ENCODE data around the gene LRRC15.

The LRRC15 gene

DNA sequence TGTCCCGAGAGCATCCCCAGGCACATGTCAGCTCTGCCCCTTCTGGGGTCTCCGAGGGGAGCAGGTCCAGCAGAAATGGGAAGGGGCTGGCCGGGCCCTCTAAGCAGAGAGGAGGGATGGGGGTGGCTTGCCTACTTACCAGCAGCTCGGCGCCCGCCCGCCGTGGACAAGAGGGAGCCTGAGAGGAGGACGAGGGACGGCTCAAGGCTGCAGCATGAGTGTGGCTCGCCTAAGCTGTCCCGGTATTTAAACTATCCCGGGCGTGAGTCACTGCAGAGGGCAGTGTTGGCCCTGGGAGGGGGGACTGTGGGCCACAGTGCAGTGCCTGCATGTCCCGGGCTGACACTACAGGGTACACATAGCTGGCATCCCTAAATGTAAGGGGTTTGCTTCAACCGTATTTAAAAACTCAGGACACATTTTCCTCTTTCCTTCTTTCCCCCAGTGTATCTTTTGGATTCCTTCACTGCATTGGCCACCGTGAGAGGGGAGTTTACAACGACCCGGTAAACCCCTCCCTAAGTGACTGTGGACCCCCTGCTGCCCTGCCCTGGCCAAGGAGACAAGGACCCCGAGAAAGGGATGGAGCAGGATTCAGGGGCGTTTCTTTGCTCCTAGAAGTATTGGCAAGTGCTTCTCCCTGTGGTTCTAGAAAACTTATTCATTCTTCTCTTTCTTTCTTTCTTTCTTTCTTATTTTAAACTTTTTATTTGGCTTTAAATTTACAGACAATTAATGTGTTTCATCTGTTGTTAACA is at the start of gene LRRC15:
TSS of gene LRRC15 (minus strand) at position 222 of the 758 bp plus-strand sequence. CDS start 8,700 bp downstream, outside the sequence.
- no peak for DNase-seq

DNA sequence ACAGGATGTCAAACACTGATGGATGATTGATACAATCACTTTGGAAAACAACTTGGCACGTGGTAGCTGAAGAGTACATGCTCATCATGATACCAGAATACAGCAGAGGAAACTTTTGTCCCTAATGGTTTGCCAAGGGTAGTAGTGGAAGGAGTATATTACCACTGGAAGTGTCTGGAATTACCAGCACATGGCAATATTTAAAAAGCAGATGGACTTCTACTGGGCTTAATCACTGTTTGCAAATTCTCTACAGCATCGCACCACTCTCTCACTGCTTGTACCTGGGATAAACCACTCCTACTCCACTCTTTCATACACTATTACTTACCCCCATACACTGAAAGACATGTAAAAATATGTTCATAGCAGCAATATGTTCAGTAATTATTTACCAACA is 49.1 kb upstream of the LRRC15 start:
- no peak for DNase-seq

DNA sequence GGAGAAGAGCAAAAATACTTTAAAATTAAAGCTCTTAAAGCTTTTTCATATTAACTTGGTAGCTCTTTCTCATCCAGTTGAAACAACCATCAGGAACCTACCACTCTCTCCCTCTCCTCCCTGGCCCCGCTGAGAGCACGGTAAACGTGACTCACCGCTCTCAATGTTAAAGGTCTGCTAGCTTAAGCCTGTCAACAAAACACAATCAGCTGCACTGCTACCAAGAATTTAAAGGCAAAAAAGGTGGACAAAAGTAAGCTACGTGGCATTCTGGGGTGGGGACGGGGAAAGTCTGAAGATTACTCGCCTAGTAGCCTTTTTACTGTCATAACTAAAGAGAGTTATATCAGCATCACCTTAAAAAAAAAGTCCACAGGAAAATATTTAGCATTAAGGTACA is 37.9 kb upstream of the LRRC15 start:
- no peak for DNase-seq

DNA sequence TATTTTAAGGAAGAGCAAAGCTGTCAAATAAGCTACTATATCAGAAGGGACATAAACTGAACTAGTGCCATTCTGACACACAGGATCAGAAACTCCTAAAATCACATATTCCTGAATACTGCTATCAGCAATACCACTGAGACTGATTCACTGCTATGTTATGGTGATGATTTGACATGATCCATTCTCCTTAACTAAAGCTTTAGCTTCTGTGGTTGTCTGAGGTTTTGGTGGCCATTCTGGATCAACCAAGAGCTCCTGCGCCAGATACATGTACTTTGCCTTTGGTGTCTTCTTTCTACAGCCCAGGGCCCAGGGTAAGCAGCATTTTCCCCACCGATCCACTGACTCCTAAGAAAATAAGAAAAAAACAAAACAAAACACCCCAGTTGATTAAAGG is 36.2 kb upstream of the LRRC15 start:
- no peak for DNase-seq

DNA sequence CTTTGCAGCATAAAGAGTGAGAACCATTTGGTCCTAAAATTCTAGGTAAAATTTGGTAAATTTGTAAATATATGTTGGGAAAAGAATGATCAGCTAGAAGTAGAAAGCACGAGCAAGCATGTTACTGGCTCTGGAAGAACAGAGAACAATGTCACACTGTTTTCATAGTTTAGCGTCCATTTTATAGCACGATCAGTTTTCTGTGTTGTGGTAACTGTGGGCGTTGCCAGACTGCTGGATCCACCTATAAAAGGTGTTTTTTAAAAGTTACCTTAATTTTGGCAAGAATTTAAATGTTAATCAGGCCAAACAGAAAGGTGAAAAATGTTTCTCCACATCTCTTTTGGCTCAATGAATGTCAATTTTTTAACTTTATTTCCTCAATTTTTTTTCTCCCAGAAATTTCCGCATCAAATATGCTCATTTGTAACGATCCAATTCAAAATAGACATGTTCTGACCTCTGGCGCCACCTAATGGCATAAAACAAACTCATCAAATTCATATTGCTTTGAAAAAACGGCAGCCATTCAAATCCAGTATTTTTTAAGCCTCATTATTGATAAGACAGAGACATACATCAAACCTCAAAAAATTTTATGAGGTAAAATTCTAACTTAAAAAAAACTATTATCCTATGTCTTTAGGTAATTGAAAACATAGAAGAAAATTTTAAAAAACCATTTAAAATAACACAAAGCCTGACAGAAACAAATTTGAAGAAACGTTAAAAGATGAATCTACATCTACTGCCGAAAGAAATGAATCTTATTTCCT is 35.0 kb upstream of the LRRC15 start:
- DNase-seq, result peak; percentile 21

DNA sequence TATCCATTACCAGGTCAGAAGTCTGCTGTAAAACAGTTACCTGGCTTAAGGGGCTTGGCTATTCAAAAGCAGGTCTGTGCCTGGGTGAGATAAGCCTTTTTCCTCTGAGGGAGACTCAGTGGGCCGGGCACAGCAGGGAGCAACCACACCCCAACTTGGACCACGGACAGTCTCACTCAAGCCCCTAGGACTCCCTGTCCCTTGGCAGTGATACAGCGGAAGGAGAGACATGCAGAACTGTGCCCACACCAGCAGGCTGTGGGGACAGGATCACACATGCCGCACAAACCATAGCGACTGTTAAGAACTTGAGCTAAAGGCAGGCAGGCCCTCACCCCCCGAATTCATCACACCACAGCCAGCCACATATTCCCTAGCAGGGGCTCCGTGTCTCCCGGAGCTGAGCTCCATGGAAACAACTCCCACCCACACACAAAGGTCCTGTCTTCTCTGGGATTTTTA is 32.4 kb upstream of the LRRC15 start:
- no peak for DNase-seq

DNA sequence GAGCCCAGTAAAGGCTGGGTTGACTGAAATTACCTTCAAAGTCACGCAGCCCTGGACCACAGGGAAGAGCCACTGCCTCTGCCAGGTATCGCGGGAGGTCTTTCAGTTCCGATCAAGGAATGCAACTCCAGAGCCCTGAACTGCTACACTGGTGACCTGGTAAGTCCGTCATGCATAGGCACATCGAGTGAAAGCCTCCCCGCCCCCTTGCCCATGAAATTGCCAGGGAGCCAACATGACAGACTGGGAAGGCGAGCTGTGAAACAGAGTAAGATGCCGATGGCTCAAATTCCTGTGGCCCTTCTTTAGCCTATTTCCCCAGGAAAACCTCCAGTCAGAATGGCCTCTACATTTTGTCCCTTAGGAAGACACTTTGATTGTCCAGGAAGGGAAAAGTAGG is 31.8 kb upstream of the LRRC15 start:
- DNase-seq, result no peak

DNA sequence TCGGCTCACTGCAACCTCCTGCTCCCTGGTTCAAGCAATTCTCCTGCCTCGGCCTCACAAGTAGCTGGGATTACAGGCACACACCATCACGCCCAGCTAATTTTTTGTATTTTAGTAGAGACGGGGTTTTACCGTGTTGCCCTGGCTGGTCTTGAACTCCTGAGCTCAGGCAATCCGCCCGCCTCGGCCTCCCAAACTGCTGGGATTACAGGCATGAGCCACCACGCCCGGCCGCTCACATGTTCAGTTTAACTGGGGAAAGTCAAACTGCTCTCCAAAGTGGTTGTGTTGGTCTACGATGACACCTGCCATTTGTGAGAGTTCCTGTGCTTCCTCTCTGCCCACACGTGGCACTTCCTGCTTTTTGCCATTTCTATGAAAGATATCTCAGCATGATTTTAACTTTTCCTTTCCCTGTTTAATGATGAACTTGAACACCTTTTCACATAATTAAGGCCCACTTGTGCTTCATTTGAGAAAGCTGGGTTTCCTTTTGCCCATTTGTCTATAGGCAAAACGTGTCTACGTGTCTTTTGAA is 30.4 kb upstream of the LRRC15 start:
- DNase-seq, result no peak

DNA sequence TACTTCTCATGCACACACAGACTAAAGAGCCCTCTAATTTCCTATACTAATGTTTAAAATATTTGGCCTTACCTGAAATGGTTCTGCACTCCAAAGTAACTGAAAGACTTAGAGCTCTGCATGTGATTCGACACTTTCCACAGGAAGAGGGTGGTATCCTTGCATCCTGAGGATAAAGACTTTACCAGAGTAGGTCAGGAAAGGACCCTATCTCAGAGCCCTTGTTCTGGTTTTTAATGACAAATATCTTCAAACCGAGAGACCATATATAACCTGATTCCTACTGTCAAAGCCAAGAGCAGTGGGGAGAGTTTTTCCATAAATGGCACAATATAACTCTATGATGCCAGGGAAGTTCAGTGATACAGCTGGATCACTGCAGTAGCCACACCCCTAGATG is 29.6 kb upstream of the LRRC15 start, which contains the start of gene GP5:
TSS of gene GP5 (minus strand) at position 101 of the 400 bp plus-strand sequence. CDS start 984 bp downstream, outside the sequence.
- DNase-seq, result no peak

DNA sequence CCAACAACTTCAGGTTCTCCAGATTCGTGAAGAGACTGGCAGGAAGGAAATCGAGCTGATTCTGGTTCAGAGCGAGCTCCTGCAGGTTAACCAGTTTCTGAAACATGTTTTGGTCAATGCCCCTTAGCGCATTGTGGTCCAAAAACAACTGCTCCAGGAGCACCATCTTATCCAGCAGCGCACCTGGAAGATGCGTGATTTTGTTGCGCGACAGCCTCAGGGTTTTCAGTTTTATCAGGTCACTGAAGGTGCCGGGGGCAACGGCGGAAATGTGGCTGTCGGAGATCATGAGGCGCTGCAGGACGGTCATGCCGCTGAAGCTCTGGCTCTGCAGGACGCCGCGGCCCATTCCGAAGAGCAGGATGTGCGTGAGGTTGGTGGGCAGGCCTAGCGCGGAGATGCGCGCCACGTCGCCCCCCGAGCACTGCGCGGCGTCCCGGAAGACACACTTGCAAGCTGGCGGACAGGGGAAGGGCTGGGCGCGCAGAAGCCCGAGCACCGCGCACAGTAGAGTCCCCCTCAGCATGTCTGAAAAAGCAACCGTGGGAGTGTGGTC is 28.3 kb upstream of the LRRC15 start:
- DNase-seq, result no peak

DNA sequence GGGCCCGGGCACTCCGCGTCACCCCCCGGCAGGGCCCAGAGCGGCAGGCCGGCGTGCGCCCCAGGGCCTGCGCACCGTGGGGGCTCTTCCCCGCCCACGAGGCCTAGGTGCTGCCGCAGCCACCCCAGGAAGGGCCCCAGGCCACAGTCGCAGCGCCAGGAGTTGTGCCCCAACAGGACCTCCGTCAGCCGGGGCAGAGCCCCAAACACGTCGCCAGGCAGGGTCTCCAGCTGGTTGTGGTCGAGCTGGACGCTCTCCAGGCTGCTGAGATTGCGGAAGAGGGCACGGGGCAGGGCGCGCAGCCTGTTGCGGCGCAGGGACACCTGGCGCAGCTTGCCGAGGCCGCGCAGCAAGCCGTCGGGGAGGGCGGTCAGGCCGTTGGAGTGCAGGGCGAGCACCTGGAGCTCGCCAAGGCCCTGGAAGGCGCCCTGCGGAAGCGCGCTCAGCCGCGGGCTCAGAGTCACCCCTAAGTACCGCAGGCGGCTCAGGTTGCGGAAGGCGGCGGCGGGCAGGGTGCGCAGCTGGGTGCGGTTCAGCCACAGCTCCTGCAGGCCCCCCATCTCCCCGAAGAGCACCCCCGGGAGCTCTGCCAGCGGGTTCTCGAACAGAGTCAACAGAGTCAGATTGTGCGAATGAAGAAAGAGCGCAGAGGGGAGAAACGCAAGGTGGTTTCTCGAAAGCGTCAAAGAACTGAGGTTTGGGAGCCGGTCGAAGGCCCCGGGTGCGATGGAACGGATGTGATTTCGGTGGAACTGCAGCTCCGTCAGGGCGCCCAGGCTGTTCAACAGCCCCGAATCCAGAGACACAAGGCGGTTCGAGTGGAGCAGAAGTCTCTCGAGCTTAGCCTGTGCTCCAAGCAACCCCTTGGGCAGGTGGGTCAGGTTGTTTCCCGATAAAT is 27.6 kb upstream of the LRRC15 start:
- no peak for DNase-seq

DNA sequence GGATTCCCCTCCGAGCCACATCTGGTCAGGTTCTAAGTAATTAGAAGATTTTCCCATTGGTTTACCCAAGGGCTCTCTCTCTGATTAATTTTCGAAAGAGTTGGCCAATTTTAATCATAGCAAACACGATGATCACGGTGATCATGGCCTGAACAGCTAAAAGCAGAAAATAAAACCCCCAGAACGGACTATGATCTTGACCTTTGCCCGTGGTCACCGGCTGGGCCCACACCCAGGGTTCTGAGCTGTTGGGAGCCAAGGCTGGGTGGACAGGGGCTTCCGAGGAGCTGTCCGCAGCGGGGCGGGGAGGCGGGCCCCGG is 27.0 kb upstream of the LRRC15 start:
- no peak for DNase-seq

DNA sequence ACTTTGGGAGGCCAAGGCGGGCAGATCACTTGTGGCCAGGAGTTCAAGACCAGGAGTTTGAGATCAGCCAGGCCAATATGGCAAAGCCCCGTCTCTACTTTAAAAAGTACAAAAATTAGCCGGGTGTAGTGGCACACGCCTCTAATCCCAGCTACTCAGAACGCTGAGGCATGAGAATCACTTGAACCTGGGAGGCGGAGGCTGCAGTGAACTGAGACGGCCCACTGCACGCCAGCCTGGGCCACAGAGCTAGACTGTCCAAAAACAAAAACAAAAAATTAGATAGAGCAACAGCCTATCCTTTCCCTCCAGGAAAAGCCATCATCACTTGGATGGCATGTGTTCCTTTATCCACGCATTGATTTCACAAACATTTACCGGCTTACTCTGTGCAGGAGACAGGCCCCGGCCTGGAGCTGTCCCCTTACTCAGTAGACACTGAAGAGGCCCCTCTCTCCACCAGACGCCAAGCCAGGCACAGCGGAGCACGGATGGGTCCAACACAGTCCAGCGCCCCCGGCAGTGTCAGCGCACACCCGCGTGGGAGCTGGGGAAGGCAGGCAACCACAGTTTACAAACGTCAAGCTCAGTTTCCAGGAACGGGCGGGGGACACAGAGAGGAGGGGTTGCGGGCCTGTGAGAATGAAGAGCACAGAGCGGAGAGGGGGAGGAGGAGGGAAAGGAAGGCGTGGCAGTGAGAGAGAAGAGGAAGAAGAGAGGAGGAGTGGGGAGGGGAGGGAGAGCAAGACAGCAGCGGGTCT is 26.4 kb upstream of the LRRC15 start:
- no peak for DNase-seq

DNA sequence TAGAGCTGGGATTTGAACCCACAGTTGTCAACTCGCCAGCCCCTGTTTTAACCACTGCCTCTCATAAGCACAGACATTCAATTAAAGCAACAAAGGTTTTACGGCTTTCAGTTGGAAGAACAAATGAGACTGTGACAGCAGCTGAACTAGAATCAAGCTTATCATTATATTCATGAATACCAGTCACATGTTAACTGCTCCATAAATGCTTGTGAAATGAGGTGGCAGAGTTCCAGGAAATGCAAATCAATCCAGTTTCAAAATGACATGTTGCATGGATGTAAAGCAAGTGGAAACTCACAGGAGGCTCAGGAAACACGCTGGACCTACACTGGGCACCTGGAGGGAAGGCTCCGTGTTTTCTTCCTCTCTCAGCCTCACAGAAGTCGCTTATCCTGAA is 25.7 kb upstream of the LRRC15 start:
- DNase-seq, result no peak

DNA sequence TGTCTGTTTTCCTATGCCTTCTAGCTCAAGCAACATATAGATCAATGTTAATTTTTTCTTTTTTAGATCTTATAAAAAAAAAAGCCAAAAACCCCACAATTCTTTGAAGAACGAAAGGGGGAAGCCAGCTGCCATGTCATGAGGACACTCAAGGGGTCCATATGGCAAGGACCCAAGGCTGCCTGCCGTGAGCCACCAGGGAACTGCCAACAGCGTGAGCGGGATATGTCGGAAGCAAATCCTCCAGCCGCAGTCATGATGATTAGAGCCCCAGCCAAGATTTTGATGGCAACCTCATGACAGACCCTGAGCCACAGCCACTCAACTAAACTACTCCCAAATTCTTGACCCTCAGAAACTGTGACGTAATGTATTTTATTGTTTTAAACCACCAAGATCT is 23.0 kb upstream of the LRRC15 start:
- no peak for DNase-seq

DNA sequence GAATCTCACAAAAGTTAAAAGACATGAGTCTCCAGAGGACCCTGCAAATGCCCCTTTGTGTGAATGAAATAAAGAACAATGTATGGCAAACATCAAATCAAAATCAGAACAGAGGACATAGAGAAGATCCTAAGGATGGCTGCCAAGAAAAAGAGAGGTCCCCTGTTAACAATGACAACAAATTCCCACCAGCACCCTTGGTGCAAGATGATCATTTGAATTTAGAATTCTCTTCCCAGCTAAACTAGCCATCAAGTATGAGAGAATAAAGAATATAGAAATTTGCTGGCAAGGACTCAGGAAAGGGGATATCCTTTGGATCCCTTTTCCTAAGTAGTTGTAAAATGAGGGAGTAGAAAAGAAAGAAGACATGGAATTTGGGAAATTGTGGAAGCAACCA is 21.3 kb upstream of the LRRC15 start:
- no peak for DNase-seq

DNA sequence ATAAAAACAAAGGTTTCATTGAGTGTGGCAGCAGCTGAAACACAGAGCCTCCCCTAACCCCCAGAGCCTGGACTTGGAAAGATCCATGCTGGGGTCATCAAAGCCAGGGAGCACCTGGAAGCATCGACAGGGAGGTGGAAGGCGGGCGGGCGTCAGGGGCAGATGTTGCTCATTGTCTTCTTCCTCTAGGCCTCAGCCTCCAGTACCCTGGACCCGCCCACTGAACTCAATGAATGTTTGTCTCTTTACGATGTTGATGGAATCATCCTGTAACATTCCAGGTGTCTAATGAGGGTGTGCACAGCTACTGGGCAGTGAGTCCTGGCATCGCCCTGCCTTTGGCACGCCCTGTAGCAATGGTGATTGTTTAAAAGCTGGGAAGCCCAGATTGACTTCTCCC is 19.7 kb upstream of the LRRC15 start:
- DNase-seq, result no peak

DNA sequence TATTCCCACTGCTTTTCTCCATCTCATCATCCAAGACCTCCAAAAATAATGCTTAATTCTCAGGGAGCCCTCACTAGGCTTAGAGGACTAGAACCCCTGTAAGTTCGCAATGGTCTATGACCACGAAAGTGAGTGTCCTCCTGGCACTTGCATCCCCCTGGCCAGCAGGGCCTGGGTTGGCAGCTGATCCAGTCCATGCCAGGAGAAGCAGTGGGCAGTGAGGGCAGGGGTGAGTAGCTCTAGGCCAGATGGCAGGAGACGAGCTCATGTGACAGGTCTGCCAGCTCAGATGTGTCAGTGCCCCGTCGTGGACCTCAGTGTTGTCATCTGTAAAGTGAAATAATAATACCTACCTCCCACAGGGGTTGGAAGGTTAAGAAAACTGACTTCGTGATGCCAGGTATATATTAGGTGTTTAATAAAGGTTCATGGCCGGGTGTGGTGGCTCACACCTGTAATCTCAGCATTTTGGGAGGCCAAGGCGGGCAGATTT is 18.4 kb upstream of the LRRC15 start:
- no peak for DNase-seq

DNA sequence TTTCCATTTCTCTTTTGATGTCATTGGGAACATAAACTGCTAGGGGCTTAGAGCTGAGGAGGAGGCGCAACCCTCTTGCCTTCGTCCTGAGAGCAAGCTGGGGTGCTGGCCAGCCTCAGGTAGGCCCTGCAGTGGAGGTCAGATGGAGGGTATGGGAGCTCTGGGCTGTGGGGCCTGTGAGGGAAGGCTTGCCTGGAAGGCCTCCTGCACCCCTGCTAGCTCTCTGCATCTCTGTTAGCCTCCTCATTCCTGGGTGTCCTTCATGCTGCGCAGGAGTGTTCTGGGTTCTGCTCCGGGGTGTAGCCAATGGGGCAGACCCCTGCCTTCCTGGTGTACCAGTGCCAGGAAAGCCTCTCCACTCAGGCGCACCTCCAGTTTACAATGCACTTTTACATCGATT is 17.7 kb upstream of the LRRC15 start:
- DNase-seq, result no peak

DNA sequence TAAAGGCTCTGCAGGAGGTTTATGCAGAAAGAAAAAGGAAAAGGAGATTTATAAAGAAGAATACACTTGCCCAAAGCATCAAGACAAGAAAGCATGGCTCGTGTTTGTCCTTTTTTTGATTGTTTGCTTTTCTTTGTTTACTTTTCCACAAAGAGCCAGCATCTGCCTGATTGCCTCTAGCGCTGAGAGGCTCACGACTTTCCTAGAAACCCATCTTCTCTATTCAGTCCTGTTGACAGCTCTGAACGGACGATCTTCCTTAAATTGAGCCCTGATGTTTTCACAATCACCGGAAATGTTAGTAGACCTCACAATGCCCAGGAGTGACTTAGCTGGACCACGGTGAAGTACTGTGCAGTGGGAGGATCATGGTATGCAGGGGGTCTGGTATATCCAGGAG is 17.1 kb upstream of the LRRC15 start:
- DNase-seq, result no peak

DNA sequence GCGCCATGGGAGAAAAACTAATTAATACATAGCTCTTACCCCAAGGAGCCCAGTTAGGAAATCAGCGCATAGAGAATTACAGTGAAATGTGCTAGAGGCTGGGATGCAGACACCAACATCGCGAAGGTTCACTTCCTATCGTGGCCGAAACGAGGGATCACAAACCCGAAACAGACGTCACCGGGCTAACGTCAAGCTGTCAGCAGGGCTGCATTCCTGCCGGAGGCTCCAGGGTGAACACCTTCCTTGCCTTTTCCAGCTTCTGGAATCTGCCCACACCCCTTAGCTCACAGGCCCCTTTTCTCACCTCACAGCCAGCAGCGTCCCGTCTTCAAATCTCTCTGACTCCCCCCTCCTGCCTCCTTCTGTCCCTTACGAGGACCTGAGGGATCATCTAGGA is 16.5 kb upstream of the LRRC15 start:
- no peak for DNase-seq

DNA sequence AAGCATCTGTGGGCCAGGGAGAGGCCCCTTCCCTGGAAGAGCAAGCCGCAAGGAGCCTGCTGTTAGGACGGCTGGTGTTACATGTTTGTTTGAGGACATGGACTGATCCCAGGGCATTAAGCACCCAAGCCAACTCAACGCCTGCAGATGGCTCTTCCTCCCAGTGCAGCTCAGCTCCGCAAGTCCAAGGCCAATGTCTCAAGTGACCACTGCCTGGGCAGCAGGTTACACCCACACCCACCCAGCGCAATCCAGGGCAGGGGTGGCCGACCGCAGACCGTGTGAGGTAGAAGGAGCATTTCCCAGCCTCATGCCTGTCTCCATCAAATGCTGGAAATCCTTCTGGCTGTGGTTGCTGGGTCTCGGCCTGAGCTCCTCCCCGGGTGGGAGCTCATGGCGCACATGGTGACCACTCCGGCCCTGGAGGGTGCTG is 15.0 kb upstream of the LRRC15 start:
- no peak for DNase-seq
